HEK293 (cell line): ENCODE measurements around the gene SLC29A3.

Source experiments
- CTCF ChIA-PET: fragments of 350-600 bp; formaldehyde crosslinking; extraction: SDS; loops from one replicate; lab custom pipeline; 2021; ENCODE audit warnings: antibody characterized with exemption; lab: Yijun Ruan, JAX
- POLR2A ChIA-PET: fragments of 300-600 bp; formaldehyde crosslinking; extraction: SDS; loops from one replicate; lab custom pipeline; 2020; ENCODE audit warnings: antibody characterized with exemption, inconsistent platforms; lab: Yijun Ruan, JAX
- H3K27ac ChIP-seq: fragments of 200-500 bp; sonication (Bioruptor generic); 2 replicates; pipeline ENCODE4 v1.5.1; 2014; ENCODE audit warnings: low read depth, low read length, control low read depth, inconsistent platforms; ENCODE audit errors: extremely low read depth
- H3K36me3 ChIP-seq, 2 experiments: fragments of 200-500 bp in 1 of 2; sonication (Bioruptor generic) in 1 of 2; 1 replicate in 1 of 2; 2 replicates in 1 of 2; pipeline ENCODE4 v1.5.1; 2014 to 2017; ENCODE audit warnings: inconsistent platforms in 2 of 2, low read length in 2 of 2; ENCODE audit not compliant: control insufficient read depth in 2 of 2, insufficient read depth in 1 of 2
- H3K4me1 ChIP-seq: fragments of 200-500 bp; sonication (Bioruptor generic); 2 replicates; pipeline ENCODE4 v1.5.1; 2014; ENCODE audit warnings: mild to moderate bottlenecking, low read length, inconsistent platforms; ENCODE audit not compliant: control insufficient read depth, insufficient read depth
- H3K4me3 ChIP-seq: 2 replicates; pipeline ENCODE4 v1.5.1; 2011; ENCODE audit warnings: low read depth, mild to moderate bottlenecking, control low read depth, low read length, moderate library complexity
- H3K9me3 ChIP-seq: fragments of 200-500 bp; sonication (Bioruptor generic); 2 replicates; pipeline ENCODE4 v1.5.1; 2014; ENCODE audit warnings: low read depth, low read length, inconsistent platforms; ENCODE audit not compliant: control insufficient read depth, insufficient read depth
- BCL11B ChIP-seq: fragments of 450-650 bp; formaldehyde crosslinking; IDR thresholded peaks from 2 replicates; pipeline ENCODE4 v1.5.1; 2016; ENCODE audit warnings: low read depth, missing biosample characterization, missing genetic modification characterization
- GFI1B ChIP-seq: fragments of 450-650 bp; formaldehyde crosslinking; IDR thresholded peaks from 2 replicates; pipeline ENCODE4 v1.5.1; 2016; ENCODE audit warnings: missing biosample characterization, missing genetic modification characterization
- KLF10 ChIP-seq: fragments of 450-650 bp; IDR thresholded peaks from 2 replicates; pipeline ENCODE4 v1.5.1; 2018; ENCODE audit warnings: missing biosample characterization, mild to moderate bottlenecking, missing genetic modification characterization
- SP7 ChIP-seq: fragments of 450-650 bp; formaldehyde crosslinking; IDR thresholded peaks from 2 replicates; pipeline ENCODE4 v1.5.1; 2016; ENCODE audit warnings: missing biosample characterization, missing genetic modification characterization
- ZBTB1 ChIP-seq: fragments of 450-650 bp; formaldehyde crosslinking; IDR thresholded peaks from 2 replicates; pipeline ENCODE4 v1.5.1; 2016; ENCODE audit warnings: missing biosample characterization, missing genetic modification characterization
- ZBTB20 ChIP-seq: fragments of 450-650 bp; formaldehyde crosslinking; IDR thresholded peaks from 2 replicates; pipeline ENCODE4 v1.5.1; 2016; ENCODE audit warnings: missing biosample characterization, missing genetic modification characterization
- ZBTB7A ChIP-seq: fragments of 450-650 bp; formaldehyde crosslinking; IDR thresholded peaks from 2 replicates; pipeline ENCODE4 v1.5.1; 2016; ENCODE audit warnings: low read depth, missing biosample characterization, missing genetic modification characterization
- ZFP69B ChIP-seq: fragments of 450-650 bp; formaldehyde crosslinking; IDR thresholded peaks from 2 replicates; pipeline ENCODE4 v1.5.1; 2016; ENCODE audit warnings: missing biosample characterization, missing genetic modification characterization
- ZNF155 ChIP-seq: fragments of 450-650 bp; formaldehyde crosslinking; IDR thresholded peaks from 2 replicates; pipeline ENCODE4 v1.5.1; 2016; ENCODE audit warnings: missing biosample characterization, missing genetic modification characterization
- ZNF23 ChIP-seq: fragments of 450-650 bp; formaldehyde crosslinking; IDR thresholded peaks from 2 replicates; pipeline ENCODE4 v1.5.1; 2016; ENCODE audit warnings: missing biosample characterization, missing genetic modification characterization, borderline replicate concordance
- ZNF416 ChIP-seq: fragments of 450-650 bp; formaldehyde crosslinking; IDR thresholded peaks from 2 replicates; pipeline ENCODE4 v1.5.1; 2016; ENCODE audit warnings: missing biosample characterization, missing genetic modification characterization
- ZNF654 ChIP-seq: fragments of 450-650 bp; formaldehyde crosslinking; IDR thresholded peaks from 2 replicates; pipeline ENCODE4 v1.5.1; 2016; ENCODE audit warnings: low read depth, missing biosample characterization, missing genetic modification characterization
- ZNF660 ChIP-seq: fragments of 450-650 bp; IDR thresholded peaks from 2 replicates; pipeline ENCODE4 v1.5.1; 2018; ENCODE audit warnings: missing biosample characterization, mild to moderate bottlenecking, missing genetic modification characterization
- ZNF664 ChIP-seq: fragments of 450-650 bp; formaldehyde crosslinking; IDR thresholded peaks from 2 replicates; pipeline ENCODE4 v1.5.1; 2016; ENCODE audit warnings: missing biosample characterization, missing genetic modification characterization
- ZNF76 ChIP-seq: fragments of 450-650 bp; formaldehyde crosslinking; IDR thresholded peaks from 2 replicates; pipeline ENCODE4; 2016; ENCODE audit warnings: low read depth, missing biosample characterization, missing genetic modification characterization, borderline replicate concordance
- ZNF785 ChIP-seq: fragments of 450-650 bp; formaldehyde crosslinking; IDR thresholded peaks from 2 replicates; pipeline ENCODE4 v1.5.1; 2016; ENCODE audit warnings: missing biosample characterization, missing genetic modification characterization
- TF ChIP-seq, protein P1 (sequence below): fragments of 450-650 bp; formaldehyde crosslinking; IDR thresholded peaks from 2 replicates; pipeline ENCODE4 v1.5.1; 2016; ENCODE audit warnings: missing biosample characterization, missing genetic modification characterization
- TF ChIP-seq, protein P2 (sequence below): fragments of 450-650 bp; formaldehyde crosslinking; conservative IDR thresholded peaks from 2 replicates; pipeline ENCODE4 v1.5.1; 2016; ENCODE audit warnings: low read depth, missing biosample characterization, missing genetic modification characterization
- TF ChIP-seq, protein P3 (sequence below): fragments of 450-650 bp; formaldehyde crosslinking; IDR thresholded peaks from 2 replicates; pipeline ENCODE4 v1.5.1; 2016; ENCODE audit warnings: missing biosample characterization, missing genetic modification characterization
- TF ChIP-seq, protein P4 (sequence below): fragments of 450-650 bp; formaldehyde crosslinking; IDR thresholded peaks from 2 replicates; pipeline ENCODE4 v1.5.1; 2016; ENCODE audit warnings: missing biosample characterization, missing genetic modification characterization
- TF ChIP-seq, protein P5 (sequence below): fragments of 450-650 bp; formaldehyde crosslinking; IDR thresholded peaks from 2 replicates; pipeline ENCODE4 v1.5.1; 2016; ENCODE audit warnings: missing biosample characterization, missing genetic modification characterization

SLC29A3 gene

DNA sequence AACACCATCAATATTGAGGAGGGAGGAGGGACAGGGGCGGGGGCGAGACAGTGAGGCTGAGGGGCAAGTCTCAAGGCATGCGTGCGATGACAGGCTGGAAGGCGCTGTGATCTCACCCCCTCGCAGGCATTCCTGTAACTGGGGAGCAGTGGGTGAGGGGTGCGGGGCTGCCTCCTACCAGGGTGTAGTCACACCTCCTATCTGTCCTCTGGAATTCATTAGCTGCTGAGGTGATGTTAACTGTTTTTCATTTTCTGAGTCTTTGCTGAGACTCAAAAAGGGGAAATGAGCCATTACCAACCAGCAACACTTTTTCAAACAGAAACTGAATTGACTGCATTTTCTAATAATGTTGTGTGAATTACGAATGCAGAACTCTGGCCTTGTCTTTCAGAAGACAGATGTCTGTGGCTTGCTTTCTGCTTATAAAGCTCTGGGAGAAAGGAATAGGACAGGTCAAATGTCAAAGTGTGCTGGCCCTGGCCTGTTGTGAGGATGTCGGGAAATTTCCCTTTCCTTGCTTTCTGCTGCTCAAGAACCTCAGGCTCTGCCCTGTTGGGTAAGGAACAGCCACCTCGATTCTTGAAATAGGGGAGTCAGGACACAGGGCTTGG lies 53.9 kb downstream of the SLC29A3 start:
- no peak for TF ChIP-seq ZBTB20 (tag by site-specific recombination)
- TF ChIP-seq, protein P1, sequence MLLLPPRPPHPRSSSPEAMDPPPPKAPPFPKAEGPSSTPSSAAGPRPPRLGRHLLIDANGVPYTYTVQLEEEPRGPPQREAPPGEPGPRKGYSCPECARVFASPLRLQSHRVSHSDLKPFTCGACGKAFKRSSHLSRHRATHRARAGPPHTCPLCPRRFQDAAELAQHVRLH (tag by site-specific recombination) = no peak
- TF ChIP-seq, protein P2, sequence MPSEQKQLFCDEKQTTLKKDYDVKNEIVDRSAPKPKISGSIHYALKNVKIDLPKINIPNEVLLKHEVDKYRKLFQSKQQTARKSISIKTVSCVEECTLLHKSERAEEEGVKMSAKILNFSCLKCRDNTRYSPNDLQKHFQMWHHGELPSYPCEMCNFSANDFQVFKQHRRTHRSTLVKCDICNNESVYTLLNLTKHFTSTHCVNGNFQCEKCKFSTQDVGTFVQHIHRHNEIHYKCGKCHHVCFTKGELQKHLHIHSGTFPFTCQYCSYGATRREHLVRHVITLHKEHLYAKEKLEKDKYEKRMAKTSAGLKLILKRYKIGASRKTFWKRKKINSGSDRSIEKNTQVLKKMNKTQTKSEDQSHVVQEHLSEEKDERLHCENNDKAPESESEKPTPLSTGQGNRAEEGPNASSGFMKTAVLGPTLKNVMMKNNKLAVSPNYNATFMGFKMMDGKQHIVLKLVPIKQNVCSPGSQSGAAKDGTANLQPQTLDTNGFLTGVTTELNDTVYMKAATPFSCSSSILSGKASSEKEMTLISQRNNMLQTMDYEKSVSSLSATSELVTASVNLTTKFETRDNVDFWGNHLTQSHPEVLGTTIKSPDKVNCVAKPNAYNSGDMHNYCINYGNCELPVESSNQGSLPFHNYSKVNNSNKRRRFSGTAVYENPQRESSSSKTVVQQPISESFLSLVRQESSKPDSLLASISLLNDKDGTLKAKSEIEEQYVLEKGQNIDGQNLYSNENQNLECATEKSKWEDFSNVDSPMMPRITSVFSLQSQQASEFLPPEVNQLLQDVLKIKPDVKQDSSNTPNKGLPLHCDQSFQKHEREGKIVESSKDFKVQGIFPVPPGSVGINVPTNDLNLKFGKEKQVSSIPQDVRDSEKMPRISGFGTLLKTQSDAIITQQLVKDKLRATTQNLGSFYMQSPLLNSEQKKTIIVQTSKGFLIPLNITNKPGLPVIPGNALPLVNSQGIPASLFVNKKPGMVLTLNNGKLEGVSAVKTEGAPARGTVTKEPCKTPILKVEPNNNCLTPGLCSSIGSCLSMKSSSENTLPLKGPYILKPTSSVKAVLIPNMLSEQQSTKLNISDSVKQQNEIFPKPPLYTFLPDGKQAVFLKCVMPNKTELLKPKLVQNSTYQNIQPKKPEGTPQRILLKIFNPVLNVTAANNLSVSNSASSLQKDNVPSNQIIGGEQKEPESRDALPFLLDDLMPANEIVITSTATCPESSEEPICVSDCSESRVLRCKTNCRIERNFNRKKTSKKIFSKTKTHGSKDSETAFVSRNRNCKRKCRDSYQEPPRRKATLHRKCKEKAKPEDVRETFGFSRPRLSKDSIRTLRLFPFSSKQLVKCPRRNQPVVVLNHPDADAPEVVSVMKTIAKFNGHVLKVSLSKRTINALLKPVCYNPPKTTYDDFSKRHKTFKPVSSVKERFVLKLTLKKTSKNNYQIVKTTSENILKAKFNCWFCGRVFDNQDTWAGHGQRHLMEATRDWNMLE = no peak
- TF ChIP-seq ZNF76 (tag by site-specific recombination) = no peak
- TF ChIP-seq ZNF23 (tag by site-specific recombination) = no peak
- no peak for TF ChIP-seq GFI1B (tag by site-specific recombination)
- TF ChIP-seq ZNF785 (tag by site-specific recombination) = no peak
- TF ChIP-seq KLF10 = no peak
- TF ChIP-seq ZBTB1 (tag by site-specific recombination) = no peak
- no peak for TF ChIP-seq ZNF654 (tag by site-specific recombination)
- Histone ChIP-seq H3K4me3 (no peak overlapping the region), H3K9me3 (no peaks in the 10 kb centered on the region), H3K4me1 (0 out of 2 replicates have a peak, but pooled peaks cover 2% of the 10 kb centered on the region), H3K27ac (no peak overlapping the region), H3K36me3 (no peaks in the 10 kb centered on the region)
- ChIA-PET POLR2A (no interaction called here), CTCF (interaction anchor here (0.5 to 0.6 kb wide), 2 partner anchors 450 to 524 kb away, joined by 3 to 5 read pairs; no protein-coding TSS in a partner anchor)

DNA sequence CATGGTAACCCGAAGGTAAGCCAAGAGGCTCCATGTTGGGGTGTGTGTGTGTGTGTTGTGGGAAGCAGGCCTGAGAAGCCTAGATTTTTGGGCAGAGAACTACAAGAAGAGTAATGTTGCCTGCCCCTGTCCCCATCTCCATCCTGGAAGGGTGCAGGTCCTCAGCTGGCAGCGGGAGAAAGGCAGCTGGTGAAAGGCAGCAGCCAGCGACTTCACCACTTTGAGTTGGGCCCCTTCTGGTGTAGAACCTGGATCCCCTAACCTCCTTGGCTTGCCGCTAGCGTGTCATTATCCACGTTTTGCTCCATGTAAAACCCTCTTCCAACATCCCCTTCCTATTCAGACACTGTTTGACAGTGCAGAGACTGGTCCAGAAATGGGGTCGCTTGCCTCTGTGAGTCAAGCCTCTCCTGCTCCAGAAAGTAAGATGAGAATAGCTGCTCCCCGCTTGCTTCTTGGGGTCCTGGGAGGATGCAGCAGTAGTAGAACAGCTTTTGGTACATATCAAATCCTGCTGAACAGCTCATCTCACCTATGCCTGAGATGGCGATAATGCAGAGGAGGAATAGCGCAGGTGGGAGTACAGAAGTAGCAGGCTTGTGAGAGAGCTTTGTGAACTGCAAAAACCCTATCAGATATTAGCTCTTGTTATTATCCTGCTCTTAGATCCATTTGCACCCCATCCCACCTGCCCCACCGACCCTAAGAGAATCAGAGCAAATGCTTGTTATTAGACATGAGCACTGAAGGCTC lies 55.6 kb downstream of the SLC29A3 start:
- no peaks in the 10 kb centered on the region for H3K36me3 ChIP-seq
- no peak overlapping the region for H3K27ac ChIP-seq
- H3K4me1 ChIP-seq = 0 out of 2 replicates have a peak, but pooled peaks cover 2% of the 10 kb centered on the region
- no peak overlapping the region for H3K4me3 ChIP-seq
- CTCF ChIA-PET = interaction anchor here (1.0 to 1.4 kb wide), 3 partner anchors 10 to 61 kb away, joined by 3 to 5 read pairs (median 4); no protein-coding TSS in a partner anchor
- POLR2A ChIA-PET = interaction anchor here (1.8 kb wide), 1 partner anchor 56 kb away, joined by 4 read pairs; the partner anchor contains the start of gene SLC29A3
- H3K9me3 ChIP-seq = no peaks in the 10 kb centered on the region
- TF ChIP-seq ZNF660 (tag by site-specific recombination) = no peak
- TF ChIP-seq, protein P3, sequence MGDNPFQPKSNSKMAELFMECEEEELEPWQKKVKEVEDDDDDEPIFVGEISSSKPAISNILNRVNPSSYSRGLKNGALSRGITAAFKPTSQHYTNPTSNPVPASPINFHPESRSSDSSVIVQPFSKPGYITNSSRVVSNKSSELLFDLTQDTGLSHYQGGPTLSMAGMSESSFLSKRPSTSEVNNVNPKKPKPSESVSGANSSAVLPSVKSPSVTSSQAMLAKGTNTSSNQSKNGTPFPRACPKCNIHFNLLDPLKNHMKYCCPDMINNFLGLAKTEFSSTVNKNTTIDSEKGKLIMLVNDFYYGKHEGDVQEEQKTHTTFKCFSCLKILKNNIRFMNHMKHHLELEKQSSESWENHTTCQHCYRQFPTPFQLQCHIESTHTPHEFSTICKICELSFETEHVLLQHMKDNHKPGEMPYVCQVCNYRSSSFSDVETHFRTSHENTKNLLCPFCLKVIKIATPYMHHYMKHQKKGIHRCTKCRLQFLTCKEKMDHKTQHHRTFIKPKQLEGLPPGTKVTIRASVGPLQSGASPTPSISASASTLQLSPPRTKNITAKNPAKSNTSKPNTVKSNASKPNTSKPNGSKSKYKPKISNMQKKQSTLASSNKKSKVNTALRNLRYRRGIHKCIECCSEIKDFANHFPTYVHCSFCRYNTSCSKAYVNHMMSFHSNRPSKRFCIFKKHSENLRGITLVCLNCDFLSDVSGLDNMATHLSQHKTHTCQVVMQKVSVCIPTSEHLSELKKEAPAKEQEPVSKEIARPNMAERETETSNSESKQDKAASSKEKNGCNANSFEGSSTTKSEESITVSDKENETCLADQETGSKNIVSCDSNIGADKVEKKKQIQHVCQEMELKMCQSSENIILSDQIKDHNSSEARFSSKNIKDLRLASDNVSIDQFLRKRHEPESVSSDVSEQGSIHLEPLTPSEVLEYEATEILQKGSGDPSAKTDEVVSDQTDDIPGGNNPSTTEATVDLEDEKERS (tag by site-specific recombination) = no peak
- no peak for TF ChIP-seq ZNF155
- TF ChIP-seq, protein P4, sequence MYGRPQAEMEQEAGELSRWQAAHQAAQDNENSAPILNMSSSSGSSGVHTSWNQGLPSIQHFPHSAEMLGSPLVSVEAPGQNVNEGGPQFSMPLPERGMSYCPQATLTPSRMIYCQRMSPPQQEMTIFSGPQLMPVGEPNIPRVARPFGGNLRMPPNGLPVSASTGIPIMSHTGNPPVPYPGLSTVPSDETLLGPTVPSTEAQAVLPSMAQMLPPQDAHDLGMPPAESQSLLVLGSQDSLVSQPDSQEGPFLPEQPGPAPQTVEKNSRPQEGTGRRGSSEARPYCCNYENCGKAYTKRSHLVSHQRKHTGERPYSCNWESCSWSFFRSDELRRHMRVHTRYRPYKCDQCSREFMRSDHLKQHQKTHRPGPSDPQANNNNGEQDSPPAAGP (tag by site-specific recombination) = no peak
- TF ChIP-seq ZFP69B = no peak
- no peak for TF ChIP-seq BCL11B (tag by site-specific recombination)
- TF ChIP-seq, protein P5, sequence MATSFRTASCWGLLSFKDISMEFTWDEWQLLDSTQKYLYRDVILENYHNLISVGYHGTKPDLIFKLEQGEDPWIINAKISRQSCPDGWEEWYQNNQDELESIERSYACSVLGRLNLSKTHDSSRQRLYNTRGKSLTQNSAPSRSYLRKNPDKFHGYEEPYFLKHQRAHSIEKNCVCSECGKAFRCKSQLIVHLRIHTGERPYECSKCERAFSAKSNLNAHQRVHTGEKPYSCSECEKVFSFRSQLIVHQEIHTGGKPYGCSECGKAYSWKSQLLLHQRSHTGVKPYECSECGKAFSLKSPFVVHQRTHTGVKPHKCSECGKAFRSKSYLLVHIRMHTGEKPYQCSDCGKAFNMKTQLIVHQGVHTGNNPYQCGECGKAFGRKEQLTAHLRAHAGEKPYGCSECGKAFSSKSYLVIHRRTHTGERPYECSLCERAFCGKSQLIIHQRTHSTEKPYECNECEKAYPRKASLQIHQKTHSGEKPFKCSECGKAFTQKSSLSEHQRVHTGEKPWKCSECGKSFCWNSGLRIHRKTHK (tag by site-specific recombination) = no peak
- TF ChIP-seq SP7 = no peak
- TF ChIP-seq ZBTB7A (tag by site-specific recombination) = no peak
- no peak for TF ChIP-seq ZNF664
- TF ChIP-seq ZNF416 (tag by site-specific recombination) = no peak
